Skeletal muscle satellite cell (primary cell): Measurements from ENCODE around the gene MMP24OS.

Experiments used
- H3K27me3 ChIP-seq: 2 replicates; pipeline ENCODE4 v1.7.0; 2013; ENCODE audit warnings: low read length; ENCODE audit not compliant: control insufficient read depth, insufficient read depth
- H3K36me3 ChIP-seq: 2 replicates; pipeline ENCODE4 v1.7.0; 2013; ENCODE audit warnings: mild to moderate bottlenecking, control low read depth, low read length; ENCODE audit not compliant: insufficient read depth
- H3K4me1 ChIP-seq: 2 replicates; pipeline ENCODE4 v1.7.0; 2013; ENCODE audit warnings: low read length; ENCODE audit not compliant: control insufficient read depth, insufficient read depth
- H3K4me2 ChIP-seq: 2 replicates; pipeline ENCODE4 v1.7.0; 2013; ENCODE audit warnings: mild to moderate bottlenecking, low read length
- H3K4me3 ChIP-seq: 2 replicates; pipeline ENCODE4 v1.7.0; 2013; ENCODE audit warnings: low read length
- H3K9ac ChIP-seq: 2 replicates; pipeline ENCODE4 v1.7.0; 2013; ENCODE audit warnings: mild to moderate bottlenecking, low read depth, low read length, moderate library complexity
- H3K9me3 ChIP-seq: replicated peaks from 2 replicates; pipeline ENCODE4 v1.7.0; 2013; ENCODE audit warnings: mild to moderate bottlenecking, control low read depth, low read length

MMP24OS gene

DNA sequence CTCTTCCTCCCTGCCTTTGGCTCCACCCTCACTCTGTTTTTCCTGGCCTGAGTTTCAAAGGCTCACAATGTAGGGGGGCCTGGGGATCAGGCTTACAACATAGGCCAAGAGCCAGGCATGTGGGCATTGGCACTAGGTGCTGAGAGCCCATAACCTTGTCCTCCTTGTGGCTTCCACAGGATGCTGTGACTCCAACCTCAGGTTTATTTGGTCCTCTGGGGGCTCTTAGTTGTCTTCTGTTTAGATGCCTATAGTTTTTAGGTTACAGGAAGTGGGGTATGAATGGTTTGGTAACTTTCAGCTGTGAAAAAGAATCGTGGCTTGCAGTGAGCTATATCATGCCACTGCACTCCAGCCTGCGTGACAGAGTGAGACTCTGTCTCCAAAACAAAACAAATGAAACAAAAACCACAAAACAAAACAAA, 25.9 kb downstream of the MMP24OS start:
- Histone ChIP-seq H3K4me2 (no peak overlapping the region), H3K9me3 (no peaks in the 10 kb centered on the region), H3K36me3 (no peaks in the 10 kb centered on the region), H3K4me1 (no peaks in the 10 kb centered on the region), H3K27me3 (no peaks in the 10 kb centered on the region), H3K9ac (no peak overlapping the region), H3K4me3 (no peak overlapping the region)

DNA sequence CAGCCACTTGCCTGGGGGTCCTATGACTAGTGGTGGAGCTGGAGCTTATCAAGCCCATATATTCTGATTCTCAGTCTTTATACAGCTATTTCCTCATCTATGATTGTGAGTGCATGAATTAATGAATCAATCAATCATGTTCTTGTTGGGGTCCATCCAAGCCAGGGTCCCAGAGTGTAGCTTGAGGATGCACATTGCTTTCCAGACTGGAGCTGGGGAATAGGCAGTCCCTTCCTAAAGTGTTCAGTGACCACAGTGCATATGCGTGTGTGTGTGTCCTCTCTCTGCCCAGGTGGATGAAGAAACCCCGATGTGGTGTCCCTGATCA, 26.3 kb downstream of the MMP24OS start:
- no peak overlapping the region for H3K4me2 ChIP-seq
- no peaks in the 10 kb centered on the region for H3K36me3 ChIP-seq
- H3K4me3 ChIP-seq = no peak overlapping the region
- H3K4me1 ChIP-seq = no peaks in the 10 kb centered on the region
- H3K9ac ChIP-seq = no peak overlapping the region
- H3K9me3 ChIP-seq = no peaks in the 10 kb centered on the region
- H3K27me3 ChIP-seq = no peaks in the 10 kb centered on the region

DNA sequence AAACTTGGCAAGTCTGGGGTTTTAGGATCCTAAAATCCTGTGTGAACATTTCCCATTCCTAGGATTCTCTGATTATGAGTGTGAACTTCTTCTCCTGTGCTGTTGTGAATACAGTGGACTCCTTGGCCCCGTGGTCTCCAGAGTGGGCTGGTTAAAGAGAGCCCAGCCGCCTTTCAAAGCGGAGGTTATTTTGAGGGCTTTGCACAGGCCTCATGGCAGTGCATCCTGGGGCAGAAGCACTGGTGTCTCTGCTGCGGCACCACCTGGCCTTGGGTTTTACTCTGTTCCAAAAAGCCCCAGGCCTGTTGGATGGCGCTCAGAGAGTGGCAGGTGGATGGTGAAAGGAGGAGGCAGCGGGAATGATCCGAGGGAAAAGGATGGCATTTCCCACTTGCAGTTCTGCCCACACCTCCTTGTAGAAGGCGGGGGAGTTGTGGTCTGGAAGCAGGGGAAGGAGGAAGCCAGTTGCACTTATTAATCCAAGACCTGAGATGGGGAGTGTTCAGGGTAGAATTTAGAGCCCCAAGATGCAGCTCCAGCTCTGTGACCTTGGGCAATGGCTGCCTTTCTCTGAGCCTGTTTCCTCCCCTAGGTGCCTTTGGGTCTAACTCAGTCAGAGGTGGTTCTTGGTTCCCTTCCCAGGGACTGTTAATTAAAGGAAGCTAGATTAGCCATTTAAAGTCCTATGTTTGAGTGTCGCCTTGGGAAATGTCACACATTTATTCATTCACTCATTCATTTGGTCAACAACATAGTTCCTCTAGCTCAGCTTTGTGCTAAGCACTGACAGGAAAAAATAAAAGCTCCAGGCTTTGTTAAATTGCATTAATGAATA, 29.1 kb downstream of the MMP24OS start:
- no peaks in the 10 kb centered on the region for H3K9me3 ChIP-seq
- H3K4me2 ChIP-seq = no peak overlapping the region
- H3K27me3 ChIP-seq = no peaks in the 10 kb centered on the region
- H3K4me3 ChIP-seq = no peak overlapping the region
- H3K9ac ChIP-seq = no peak overlapping the region
- H3K4me1 ChIP-seq = no peaks in the 10 kb centered on the region
- no peaks in the 10 kb centered on the region for H3K36me3 ChIP-seq

DNA sequence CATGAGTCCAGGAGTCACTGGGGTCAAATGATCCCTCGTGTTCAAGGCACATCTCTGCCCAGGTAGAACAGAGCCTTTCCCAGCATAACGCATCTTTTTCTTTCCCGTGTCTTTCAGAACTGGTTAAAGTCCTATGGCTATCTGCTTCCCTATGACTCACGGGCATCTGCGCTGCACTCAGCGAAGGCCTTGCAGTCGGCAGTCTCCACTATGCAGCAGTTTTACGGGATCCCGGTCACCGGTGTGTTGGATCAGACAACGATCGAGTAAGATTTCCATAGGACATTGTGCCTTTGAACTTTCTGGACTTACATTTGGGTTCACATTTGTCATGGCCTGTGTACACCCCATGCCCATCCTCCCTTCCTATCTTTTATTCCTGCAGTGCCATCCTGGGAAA, 31.2 kb downstream of the MMP24OS start:
- H3K4me1 ChIP-seq = no peaks in the 10 kb centered on the region
- no peak overlapping the region for H3K4me2 ChIP-seq
- no peak overlapping the region for H3K9ac ChIP-seq
- H3K27me3 ChIP-seq = peaks cover 4% of the 10 kb centered on the region
- no peaks in the 10 kb centered on the region for H3K9me3 ChIP-seq
- H3K36me3 ChIP-seq = no peaks in the 10 kb centered on the region
- no peak overlapping the region for H3K4me3 ChIP-seq

GRCh38 chr20:35243986-35244385, 33.9 kb downstream of the MMP24OS start:
- Histone ChIP-seq H3K9ac (no peak overlapping the region), H3K9me3 (no peaks in the 10 kb centered on the region), H3K4me2 (no peak overlapping the region), H3K4me3 (no peak overlapping the region), H3K36me3 (no peaks in the 10 kb centered on the region), H3K27me3 (peaks cover 14% of the 10 kb centered on the region), H3K4me1 (no peaks in the 10 kb centered on the region)

GRCh38 chr20:35243317-35243716, 34.6 kb downstream of the MMP24OS start:
- no peak overlapping the region for H3K9ac ChIP-seq
- no peaks in the 10 kb centered on the region for H3K36me3 ChIP-seq

GRCh38 chr20:35240811-35241293, 37.1 kb downstream of the MMP24OS start:
- no peak overlapping the region for H3K4me3 ChIP-seq
- no peak overlapping the region for H3K4me2 ChIP-seq
- H3K4me1 ChIP-seq = no peaks in the 10 kb centered on the region
- peaks cover 14% of the 10 kb centered on the region for H3K27me3 ChIP-seq
- H3K9me3 ChIP-seq = no peaks in the 10 kb centered on the region
- no peaks in the 10 kb centered on the region for H3K36me3 ChIP-seq
- no peak overlapping the region for H3K9ac ChIP-seq

More at GRCh38 chr20:35243317-35243716, 34.6 kb downstream of the MMP24OS start:
- Histone ChIP-seq H3K4me1 (no peaks in the 10 kb centered on the region), H3K4me3 (no peak overlapping the region), H3K27me3 (peaks cover 14% of the 10 kb centered on the region), H3K9me3 (no peaks in the 10 kb centered on the region), H3K4me2 (no peak overlapping the region)

- Histone ChIP-seq H3K27me3 (peaks cover 14% of the 10 kb centered on the region), H3K4me2 (no peak overlapping the region), H3K36me3 (no peaks in the 10 kb centered on the region), H3K9me3 (no peaks in the 10 kb centered on the region), H3K9ac (no peak overlapping the region), H3K4me3 (no peak overlapping the region), H3K4me1 (no peaks in the 10 kb centered on the region)
Measured at GRCh38 chr20:35240083-35240810, 37.7 kb downstream of the MMP24OS start.

DNA sequence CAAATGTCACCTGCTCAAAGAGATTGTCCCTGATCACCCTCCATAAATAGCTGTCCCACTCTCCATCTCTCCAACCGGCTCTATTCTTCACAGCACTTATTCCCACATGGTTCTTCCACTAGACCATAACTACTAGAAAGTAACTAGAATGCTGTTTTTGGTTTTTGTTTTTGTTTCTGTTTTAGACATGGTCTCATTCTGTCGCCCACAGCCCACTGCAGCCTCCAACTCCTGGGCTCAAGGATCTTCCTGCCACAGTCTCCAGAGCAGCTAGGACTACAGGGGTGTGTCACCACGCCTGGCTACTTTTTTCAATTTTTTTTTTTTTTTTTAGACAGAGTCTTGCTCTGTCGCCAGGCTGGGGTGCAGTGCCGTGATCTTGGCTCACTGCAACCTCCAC, 39.2 kb downstream of the MMP24OS start:
- Histone ChIP-seq H3K9me3 (no peaks in the 10 kb centered on the region), H3K9ac (no peak overlapping the region), H3K4me1 (no peaks in the 10 kb centered on the region), H3K4me3 (no peak overlapping the region), H3K36me3 (no peaks in the 10 kb centered on the region), H3K4me2 (no peak overlapping the region), H3K27me3 (peaks cover 14% of the 10 kb centered on the region)

- no peaks in the 10 kb centered on the region for H3K36me3 ChIP-seq
- no peak overlapping the region for H3K4me3 ChIP-seq
- no peak overlapping the region for H3K9ac ChIP-seq
- H3K9me3 ChIP-seq = no peaks in the 10 kb centered on the region
- peaks cover 14% of the 10 kb centered on the region for H3K27me3 ChIP-seq
- no peaks in the 10 kb centered on the region for H3K4me1 ChIP-seq
- no peak overlapping the region for H3K4me2 ChIP-seq
Measured at GRCh38 chr20:35238170-35238569, 39.8 kb downstream of the MMP24OS start.

GRCh38 chr20:35237486-35237885, 40.4 kb downstream of the MMP24OS start:
- H3K4me3 ChIP-seq = no peak overlapping the region
- H3K9me3 ChIP-seq = no peaks in the 10 kb centered on the region
- no peaks in the 10 kb centered on the region for H3K36me3 ChIP-seq
- no peak overlapping the region for H3K9ac ChIP-seq
- H3K4me2 ChIP-seq = no peak overlapping the region
- peaks cover 4% of the 10 kb centered on the region for H3K4me1 ChIP-seq
- H3K27me3 ChIP-seq = peaks cover 12% of the 10 kb centered on the region
